GM21390 (cell line): ENCODE measurements around the gene PDXP.
A peak's percentile ranks its signal among the peaks of the same experiment; 100 is the strongest.
"Not testable (repeated sequence)": the region's sequence is repeated elsewhere in the genome, so short reads cannot be mapped to it uniquely, and the experiment has no call there.

Source experiments
- ATAC-seq: cut with Tn5 transposase; IDR thresholded peaks from one replicate; pipeline ENCODE4 v1.9.1; 2021; ENCODE audit not compliant: unreplicated experiment

PDXP gene

GRCh38 chr22:37658133-37659065 is at the start of gene PDXP:
Gene PDXP (plus strand): TSS chr22:37658723. CDS start chr22:37658783, 60 bp downstream.
- ATAC-seq = peak; percentile 75

- no peak for ATAC-seq
Measured at GRCh38 chr22:37609240-37610152, 49.0 kb upstream of the PDXP start.

- not testable (repeated sequence) for ATAC-seq
Measured at GRCh38 chr22:37610153-37610475, 48.4 kb upstream of the PDXP start.

- no peak for ATAC-seq
Measured at GRCh38 chr22:37610480-37611129, 47.9 kb upstream of the PDXP start.

GRCh38 chr22:37611207-37611606 is 47.3 kb upstream of the PDXP start:
- ATAC-seq = no peak

GRCh38 chr22:37616201-37617083 is 42.1 kb upstream of the PDXP start:
- no peak for ATAC-seq

- no peak for ATAC-seq
Measured at GRCh38 chr22:37617431-37617830, 41.1 kb upstream of the PDXP start.

GRCh38 chr22:37618072-37618656 is 40.4 kb upstream of the PDXP start:
- no peak for ATAC-seq

GRCh38 chr22:37618674-37619073 is 39.8 kb upstream of the PDXP start:
- ATAC-seq = no peak

- no peak for ATAC-seq
Measured at GRCh38 chr22:37619991-37620390, 38.5 kb upstream of the PDXP start.

- no peak for ATAC-seq
Measured at GRCh38 chr22:37621352-37621860, 37.1 kb upstream of the PDXP start.

GRCh38 chr22:37623075-37624016 is 35.2 kb upstream of the PDXP start:
- no peak for ATAC-seq

GRCh38 chr22:37624017-37624365 is 34.5 kb upstream of the PDXP start:
- no peak for ATAC-seq

- ATAC-seq = no peak
Measured at GRCh38 chr22:37624876-37625275, 33.6 kb upstream of the PDXP start.

GRCh38 chr22:37625737-37626136 is 32.8 kb upstream of the PDXP start:
- ATAC-seq = no peak

GRCh38 chr22:37626144-37626543 is 32.4 kb upstream of the PDXP start:
- no peak for ATAC-seq

GRCh38 chr22:37626556-37627075 is 31.9 kb upstream of the PDXP start:
- ATAC-seq = no peak

GRCh38 chr22:37627121-37627520 is 31.4 kb upstream of the PDXP start:
- ATAC-seq = no peak
